HepG2 (cell line): Measurements from ENCODE around the gene PEAK3. TPM values are rescaled to one million over a fixed set of nuclear protein-coding genes. Genes with fewer than 3 reads are reported as not detected.
A peak's percentile ranks its signal among the peaks of the same experiment; 100 is the strongest.

Experiments used
- ATAC-seq: fragments of 200-7000 bp; cut with Tn5 transposase; 3 replicates; pipeline ENCODE4 v1.9.1; 2020; ENCODE audit warnings: mild to moderate bottlenecking, moderate library complexity
- BruUV-seq: library from RNA; stranded (reverse); fragments of 400-500 nt; replicated peaks from 2 replicates; lab custom pipeline; 2021; lab: Mats Ljungman, UMichigan
- CTCF ChIA-PET: fragments of 300-600 bp; formaldehyde crosslinking; extraction: SDS; loops from one replicate; lab custom pipeline; 2021; ENCODE audit warnings: low total read pairs, inconsistent platforms, low intra/inter-chr PET ratio; lab: Yijun Ruan, JAX
- POLR2A ChIA-PET: fragments of 350-600 bp; sonication (Branson Sonifier 250); formaldehyde crosslinking; loops from one replicate; lab custom pipeline; 2020; ENCODE audit warnings: antibody characterized with exemption, inconsistent platforms; lab: Yijun Ruan, JAX
- DNase-seq: peaks from one replicate; pipeline ENCODE4 v3.0.0-alpha.2; 2015; ENCODE audit warnings: low spot score
- FAIRE-seq: peaks from 3 replicates; lab custom pipeline; 2011; peaks lifted over from hg19 to GRCh38; lab: Jason Lieb, UNC
- H2AFZ ChIP-seq: one replicate; pipeline ENCODE4 v1.6.1; 2011; ENCODE audit warnings: low read length, inconsistent platforms
- H3K27ac ChIP-seq: fragments of 300-600 bp; 3 replicates; pipeline ENCODE4 v1.8.0; 2011; ENCODE audit warnings: mixed run types, mild to moderate bottlenecking, mixed read lengths, low read length, inconsistent platforms; ENCODE audit not compliant: insufficient read depth; ENCODE audit errors: extremely low read length
- H3K27me3 ChIP-seq, 2 experiments: fragments of 200-600 bp in 1 of 2; 2 replicates in 1 of 2; 3 replicates in 1 of 2; pipeline versions ENCODE4 v1.6.0 to v1.8.0; 2011; ENCODE audit warnings: low read length in 2 of 2, mild to moderate bottlenecking in 2 of 2, moderate library complexity in 2 of 2, inconsistent platforms in 1 of 2; ENCODE audit not compliant: insufficient read depth in 2 of 2, control insufficient read depth in 1 of 2
- H3K36me3 ChIP-seq, 2 experiments: fragments of 200-600 bp in 1 of 2; replicated peaks in 1 of 2; 2 replicates in 1 of 2; 3 replicates in 1 of 2; pipeline versions ENCODE4 v1.5.1 to v1.8.0; 2011; ENCODE audit warnings: low read length in 2 of 2, inconsistent platforms in 1 of 2; ENCODE audit not compliant: insufficient read depth in 2 of 2, control insufficient read depth in 1 of 2
- H3K4me1 ChIP-seq: 2 replicates; pipeline ENCODE4 v1.5.1; 2012; ENCODE audit warnings: low read length, inconsistent platforms; ENCODE audit not compliant: insufficient read depth
- H3K4me2 ChIP-seq: 2 replicates; pipeline ENCODE4 v1.6.0; 2011; ENCODE audit warnings: low read depth, low read length, inconsistent platforms
- H3K4me3 ChIP-seq, 3 experiments: fragments of 200-600 bp in 1 of 3; sonication (generic), shearing (Covaris generic) in 1 of 3; replicated peaks in 1 of 3; 2 replicates each; pipeline ENCODE4 v1.5.1; 2011 to 2016; ENCODE audit warnings: low read length in 3 of 3, inconsistent platforms in 2 of 3, low read depth in 2 of 3, mild to moderate bottlenecking in 2 of 3, control low read depth in 1 of 3, mixed read lengths in 1 of 3; ENCODE audit not compliant: insufficient read depth in 1 of 3
- H3K79me2 ChIP-seq: one replicate; pipeline ENCODE4 v1.6.1; 2011; ENCODE audit warnings: low read length, inconsistent platforms; ENCODE audit not compliant: insufficient read depth
- H3K9ac ChIP-seq: 2 replicates; pipeline ENCODE4 v1.6.0; 2011; ENCODE audit warnings: mild to moderate bottlenecking, low read depth, low read length, inconsistent platforms; ENCODE audit not compliant: insufficient read depth
- H3K9me3 ChIP-seq: 2 replicates; pipeline ENCODE4 v1.5.1; 2012; ENCODE audit warnings: mild to moderate bottlenecking, low read length
- H4K20me1 ChIP-seq: 2 replicates; pipeline ENCODE4 v1.6.0; 2011; ENCODE audit warnings: inconsistent platforms, mild to moderate bottlenecking, low read length, moderate library complexity; ENCODE audit not compliant: insufficient read depth
- NFIC ChIP-seq: IDR thresholded peaks from 2 replicates; pipeline ENCODE4 v1.6.1; 2012; ENCODE audit warnings: mild to moderate bottlenecking, low read length, inconsistent platforms
- PAXIP1 ChIP-seq: sonication (generic); formaldehyde crosslinking; conservative IDR thresholded peaks from 2 replicates; pipeline ENCODE4 v1.4.0; 2020; ENCODE audit warnings: mild to moderate bottlenecking, missing genetic modification reagents, moderate library complexity
- RAD51 ChIP-seq: fragments of 450-650 bp; IDR thresholded peaks from 2 replicates; pipeline ENCODE4 v1.6.1; 2016; ENCODE audit warnings: borderline replicate concordance
- ZNF543 ChIP-seq: sonication (generic); formaldehyde crosslinking; IDR thresholded peaks from 2 replicates; pipeline ENCODE4 v1.4.0; 2020; ENCODE audit warnings: mild to moderate bottlenecking, missing genetic modification reagents
- WGBS: methylation state at CpG from one replicate; pipeline ENCODE4 v1.1.6; 2017; ENCODE audit warnings: low lambda C conversion rate; 5-methylcytosine and 5-hydroxymethylcytosine counted together
- in situ Hi-C: cut with HindIII; loops from 2 replicates; pipeline ENCODE4 v1.10.0; 2017; ENCODE audit warnings: low pct_unique_long_range_greater_than_20kb; ENCODE audit not compliant: extremely low pct_ligation_motif_present
- intact Hi-C: fragments of 100-400 bp; cut with micrococcal nuclease; formaldehyde crosslinking; loops from one replicate; pipeline ENCODE4 v1.10.0; 2022; ENCODE audit not compliant: unreplicated experiment
- polyA plus RNA-seq, 8 experiments: library from polyadenylated mRNA; depleted of rRNA in 3 of 8; stranded (reverse) in 7 of 8; unstranded in 1 of 8; fragments of >200 nt; fragmentation: Illumina TruSeq in 4 of 8; extraction: Trizol in 4 of 8; gene quantifications; 2 replicates each; pipeline versions ENCODE4 v1.2.1 to v1.2.3, GENCODE V29; 2011 to 2016; ENCODE audit warnings: low read depth in 4 of 8, missing spikeins in 1 of 8, mixed read lengths in 1 of 8; ENCODE audit not compliant: insufficient read depth in 1 of 8
- total RNA-seq, 5 experiments: library from RNA; depleted of rRNA; stranded (reverse); fragments of >200 nt; fragmentation: Illumina TruSeq; extraction: Trizol; gene quantifications; 2 replicates each; pipeline ENCODE4 v1.2.3, GENCODE V29; 2016; ENCODE audit warnings: low read depth in 1 of 5
- TF ChIP-seq, protein P1 (sequence below): sonication (generic); formaldehyde crosslinking; IDR thresholded peaks from 2 replicates; pipeline ENCODE4 v1.4.0; 2020; ENCODE audit warnings: missing genetic modification reagents, borderline replicate concordance

PEAK3 gene
- total and polyA plus RNA-seq, 2 of the 13 experiments (the other 11 are each of a cell fraction or from before 2014, with no cell fraction given) = not detected

GRCh38 chr19:2268861-2269243 lies 13.1 kb downstream of the PEAK3 start (continued):
- TF ChIP-seq, protein P1, sequence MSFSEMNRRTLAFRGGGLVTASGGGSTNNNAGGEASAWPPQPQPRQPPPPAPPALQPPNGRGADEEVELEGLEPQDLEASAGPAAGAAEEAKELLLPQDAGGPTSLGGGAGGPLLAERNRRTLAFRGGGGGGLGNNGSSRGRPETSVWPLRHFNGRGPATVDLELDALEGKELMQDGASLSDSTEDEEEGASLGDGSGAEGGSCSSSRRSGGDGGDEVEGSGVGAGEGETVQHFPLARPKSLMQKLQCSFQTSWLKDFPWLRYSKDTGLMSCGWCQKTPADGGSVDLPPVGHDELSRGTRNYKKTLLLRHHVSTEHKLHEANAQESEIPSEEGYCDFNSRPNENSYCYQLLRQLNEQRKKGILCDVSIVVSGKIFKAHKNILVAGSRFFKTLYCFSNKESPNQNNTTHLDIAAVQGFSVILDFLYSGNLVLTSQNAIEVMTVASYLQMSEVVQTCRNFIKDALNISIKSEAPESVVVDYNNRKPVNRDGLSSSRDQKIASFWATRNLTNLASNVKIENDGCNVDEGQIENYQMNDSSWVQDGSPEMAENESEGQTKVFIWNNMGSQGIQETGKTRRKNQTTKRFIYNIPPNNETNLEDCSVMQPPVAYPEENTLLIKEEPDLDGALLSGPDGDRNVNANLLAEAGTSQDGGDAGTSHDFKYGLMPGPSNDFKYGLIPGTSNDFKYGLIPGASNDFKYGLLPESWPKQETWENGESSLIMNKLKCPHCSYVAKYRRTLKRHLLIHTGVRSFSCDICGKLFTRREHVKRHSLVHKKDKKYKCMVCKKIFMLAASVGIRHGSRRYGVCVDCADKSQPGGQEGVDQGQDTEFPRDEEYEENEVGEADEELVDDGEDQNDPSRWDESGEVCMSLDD (CRISPR knock-in tag) = 0 out of 2 replicates have a peak, but pooled peaks have one; percentile 14
- TF ChIP-seq PAXIP1 (CRISPR knock-in tag) = no peak

GRCh38 chr19:2268480-2268830 lies 13.5 kb downstream of the PEAK3 start:
- TF ChIP-seq RAD51 = no peak
- peak; percentile 12; the same call in 1 of the 2 replicates for TF ChIP-seq NFIC
- 0 out of 2 replicates have a peak, but pooled peaks have one; percentile 25 for TF ChIP-seq ZNF543 (CRISPR knock-in tag)
- no TSS peak for BruUV-seq
- no peaks in the 10 kb centered on the region for H3K9me3 ChIP-seq
- H3K27ac ChIP-seq = peak overlapping the region; percentile 57
- DNase-seq (no peak), ATAC-seq (no peak), FAIRE-seq (no peak)
- peaks cover 39% of the 10 kb centered on the region for H4K20me1 ChIP-seq
- peak overlapping the region; percentile 63 for H2AFZ ChIP-seq
- H3K4me1 ChIP-seq = peaks cover 66% of the 10 kb centered on the region
- H3K36me3 ChIP-seq = peaks cover 3 to 17% of the 10 kb centered on the region in 2 experiments; a peak in 4 of 5 replicates
- H3K4me2 ChIP-seq = peak overlapping the region; percentile 99
- H3K27me3 ChIP-seq = no peaks in the 10 kb centered on the region; a peak in 1 of 5 replicates
- ChIA-PET POLR2A (interaction anchor here (0.9 to 2.8 kb wide), 6 partner anchors 10 to 124 kb away, joined by 3 to 9 read pairs (median 6); no protein-coding TSS in a partner anchor), CTCF (no interaction called here)
- in situ Hi-C loops (no loop called here), intact Hi-C loops (no loop called here)
- peak overlapping the region; percentile 85 to 99 (median 96) for H3K4me3 ChIP-seq
- H3K9ac ChIP-seq = peak overlapping the region; percentile 78
- 4% methylated on average over 4 of the region's 4 CpGs for WGBS
- peaks cover 32% of the 10 kb centered on the region for H3K79me2 ChIP-seq
